CD4-positive, CD25-positive, alpha-beta regulatory T cell (primary cell): ENCODE measurements around the gene TMEM258. TPM values are rescaled to one million over a fixed set of nuclear protein-coding genes. Genes with fewer than 3 reads are reported as not detected.
A peak's percentile ranks its signal among the peaks of the same experiment; 100 is the strongest.

ENCODE experiments used
- ATAC-seq, 2 donors: fragments of 150-1000 bp; cut with Tn5 transposase; one replicate each; pipeline ENCODE4 v1.10.0; 2021; ENCODE audit warnings: low read depth in 2 of 2, moderate number of reproducible peaks in 2 of 2, moderate library complexity in 1 of 2
- DNase-seq, 3 donors: peaks; one replicate each; pipeline versions ENCODE4 v3.0.0 to v3.0.0-alpha.2; 2012 to 2022; ENCODE audit warnings: mixed read lengths in 1 of 3
- H3K27ac ChIP-seq: one replicate; pipeline ENCODE4 v1.7.0; 2013; ENCODE audit warnings: mild to moderate bottlenecking, low read length; ENCODE audit not compliant: insufficient read depth, poor library complexity, severe bottlenecking
- H3K27me3 ChIP-seq: one replicate; pipeline ENCODE4 v1.7.0; 2013; ENCODE audit warnings: low read length; ENCODE audit not compliant: control insufficient read depth, insufficient read depth
- H3K36me3 ChIP-seq: one replicate; pipeline ENCODE4 v1.7.0; 2013; ENCODE audit warnings: mild to moderate bottlenecking, low read length, moderate library complexity; ENCODE audit not compliant: control insufficient read depth, insufficient read depth
- H3K4me1 ChIP-seq: 2 replicates; pipeline ENCODE4 v1.7.0; 2013; ENCODE audit warnings: mild to moderate bottlenecking, low read length; ENCODE audit not compliant: insufficient read depth, control insufficient read depth, poor library complexity, severe bottlenecking
- H3K4me3 ChIP-seq: one replicate; pipeline ENCODE4 v1.7.0; 2013; ENCODE audit warnings: low read depth, mild to moderate bottlenecking, low read length, moderate library complexity
- H3K9me3 ChIP-seq, 2 experiments: 1 replicate in 1 of 2; 2 replicates in 1 of 2; pipeline ENCODE4 v1.7.0; 2013; ENCODE audit warnings: low read length in 2 of 2, mild to moderate bottlenecking in 1 of 2, moderate library complexity in 1 of 2; ENCODE audit not compliant: control insufficient read depth in 2 of 2
- H3K27ac Mint-ChIP-seq, 3 donors: one replicate each; pipeline ENCODE4 v1.8.0; 2020 to 2022; ENCODE audit warnings: mild to moderate bottlenecking in 3 of 3, mixed read lengths in 3 of 3, moderate library complexity in 2 of 3
- H3K27me3 Mint-ChIP-seq: one replicate; pipeline ENCODE4 v1.8.0; 2022; ENCODE audit warnings: mild to moderate bottlenecking, mixed read lengths
- H3K36me3 Mint-ChIP-seq: one replicate; pipeline ENCODE4 v1.8.0; 2020; ENCODE audit warnings: mixed read lengths
- H3K4me1 Mint-ChIP-seq, 4 donors: one replicate each; pipeline ENCODE4 v1.8.0; 2020 to 2022; ENCODE audit warnings: mixed read lengths in 4 of 4, mild to moderate bottlenecking in 1 of 4
- H3K4me3 Mint-ChIP-seq, 4 donors: one replicate each; pipeline ENCODE4 v1.8.0; 2020 to 2022; ENCODE audit warnings: mild to moderate bottlenecking in 4 of 4, mixed read lengths in 4 of 4, moderate library complexity in 3 of 4
- H3K9me3 Mint-ChIP-seq, 7 donors: one replicate each; pipeline ENCODE4 v1.8.0; 2020 to 2022; ENCODE audit warnings: mixed read lengths in 7 of 7, mild to moderate bottlenecking in 3 of 7, moderate library complexity in 2 of 7
- polyA plus RNA-seq, 4 donors: library from polyadenylated mRNA; unstranded; fragments of 300-500 nt; fragmentation: Illumina TruSeq; gene quantifications; one replicate each; pipeline ENCODE4 v1.2.3, GENCODE V29; 2021
- total RNA-seq: library from RNA; stranded (reverse); gene quantifications from one replicate; pipeline ENCODE4 v1.2.3, GENCODE V29; 2022

TMEM258 gene
- total and polyA plus RNA-seq, 5 donors from 2014 or later = 71.7 to 283 (median 219) TPM

- Histone ChIP-seq H3K27me3 (no peaks in the 10 kb centered on the region), H3K36me3 (no peaks in the 10 kb centered on the region), H3K4me1 (no peaks in the 10 kb centered on the region), H3K27ac (no peak overlapping the region), H3K4me3 (no peak overlapping the region), H3K9me3 (no peaks in the 10 kb centered on the region)
- no peaks in the 10 kb centered on the region for H3K27me3 Mint-ChIP-seq
- peaks cover 0 to 6% (median 0%) of the 10 kb centered on the region in 4 donors for H3K4me1 Mint-ChIP-seq
- no peak overlapping the region for H3K4me3 Mint-ChIP-seq
- H3K36me3 Mint-ChIP-seq = no peaks in the 10 kb centered on the region
- H3K27ac Mint-ChIP-seq = no peak overlapping the region
- no peaks in the 10 kb centered on the region for H3K9me3 Mint-ChIP-seq
- DNase-seq (no peak), ATAC-seq (no peak)
These were observed 28.3 kb downstream of the TMEM258 start for GRCh38 chr11:61763930-61764605.

DNA sequence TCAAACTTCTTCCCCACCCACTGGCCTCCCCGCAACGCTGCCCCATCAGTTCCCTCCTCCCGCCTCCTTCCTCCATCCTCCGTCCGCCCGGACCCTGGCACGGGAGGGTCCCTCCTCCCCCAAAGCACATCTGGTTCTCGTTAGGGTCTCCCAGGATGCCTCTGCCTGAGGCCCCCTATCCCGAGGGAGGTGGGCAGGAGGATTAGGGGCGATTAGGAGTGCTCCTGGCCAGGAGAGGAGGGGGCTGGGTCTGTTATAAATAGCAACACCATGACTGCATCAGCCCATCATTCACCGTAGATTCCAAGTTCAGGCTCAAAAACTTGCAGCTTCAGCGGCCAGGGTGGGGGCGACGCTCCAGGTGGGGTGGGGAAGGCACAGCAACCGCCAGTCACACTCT, 29.6 kb downstream of the TMEM258 start:
- Histone ChIP-seq H3K4me3 (no peak overlapping the region), H3K27me3 (no peaks in the 10 kb centered on the region), H3K36me3 (no peaks in the 10 kb centered on the region), H3K27ac (no peak overlapping the region), H3K4me1 (no peaks in the 10 kb centered on the region), H3K9me3 (no peaks in the 10 kb centered on the region)
- no peaks in the 10 kb centered on the region for H3K36me3 Mint-ChIP-seq
- H3K9me3 Mint-ChIP-seq = no peaks in the 10 kb centered on the region
- no peak overlapping the region for H3K27ac Mint-ChIP-seq
- ATAC-seq = no peak
- H3K27me3 Mint-ChIP-seq = no peaks in the 10 kb centered on the region
- H3K4me1 Mint-ChIP-seq = peaks cover 0 to 6% (median 0%) of the 10 kb centered on the region in 4 donors
- DNase-seq = no peak
- H3K4me3 Mint-ChIP-seq = no peak overlapping the region

DNA sequence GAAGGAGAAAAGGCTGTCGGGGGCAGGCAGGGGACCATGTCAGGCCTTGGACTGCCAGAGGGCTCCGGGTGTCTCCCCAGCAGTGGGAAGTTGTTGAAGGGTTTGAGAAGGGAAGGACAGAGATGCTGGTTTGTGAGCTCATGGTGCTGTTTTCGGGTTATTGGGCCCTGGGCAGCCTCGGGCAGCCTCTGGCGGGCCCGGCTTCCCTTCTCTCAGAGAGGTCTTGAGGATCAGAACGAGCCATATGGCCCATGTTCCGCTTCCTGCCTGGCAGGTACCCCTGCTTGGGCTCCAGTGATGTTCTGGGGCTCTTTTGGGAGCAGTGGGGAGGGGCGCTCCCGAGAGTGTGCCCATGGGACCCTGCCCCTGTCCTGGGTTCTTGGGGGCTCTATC, 30.2 kb downstream of the TMEM258 start:
- no peaks in the 10 kb centered on the region for H3K9me3 Mint-ChIP-seq

DNA sequence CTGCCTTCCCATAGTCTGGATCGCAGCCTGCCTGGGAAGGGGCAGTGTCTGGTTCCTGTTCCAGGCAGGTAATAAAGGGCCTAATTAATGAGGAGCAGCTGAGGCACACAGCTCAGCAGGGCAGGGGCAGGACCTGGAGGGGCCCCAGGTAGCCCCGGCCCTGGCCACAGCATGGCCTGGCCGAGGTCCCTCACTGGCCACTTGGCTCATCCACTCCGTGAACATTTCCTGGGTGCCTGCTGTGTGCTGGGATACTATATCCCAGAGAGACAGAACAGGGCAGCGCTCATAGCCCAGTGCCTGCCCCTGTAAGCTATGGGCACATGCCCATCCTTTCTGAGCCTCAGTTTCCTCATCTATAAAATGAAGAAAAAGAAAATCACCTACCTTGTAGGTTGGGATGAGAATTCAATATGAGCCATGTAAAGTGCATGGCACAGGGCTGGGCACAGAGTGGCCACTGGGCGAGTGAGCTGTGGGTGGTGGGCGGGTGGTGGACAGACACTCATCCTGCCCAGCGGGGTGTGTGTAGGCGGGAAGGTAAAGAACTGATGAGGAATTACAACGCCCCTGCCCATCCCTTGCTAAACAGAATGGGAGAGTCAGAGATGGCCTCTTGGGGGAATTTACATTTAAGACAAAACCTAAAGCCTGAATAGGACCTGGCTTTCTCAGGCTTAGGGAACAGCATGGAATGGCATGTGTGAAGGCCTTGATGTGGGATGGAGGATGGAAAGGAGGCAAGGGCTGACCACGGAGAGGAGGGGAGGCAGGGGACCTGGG, 30.8 kb downstream of the TMEM258 start:
- peaks cover 1% of the 10 kb centered on the region for H3K4me1 ChIP-seq
- H3K36me3 Mint-ChIP-seq = no peaks in the 10 kb centered on the region
- no peaks in the 10 kb centered on the region for H3K36me3 ChIP-seq
- no peaks in the 10 kb centered on the region for H3K9me3 Mint-ChIP-seq
- no peaks in the 10 kb centered on the region for H3K9me3 ChIP-seq
- DNase-seq (no peak), ATAC-seq (no peak)
- H3K27ac Mint-ChIP-seq = peak overlapping the region in 1 of 3 donors; percentile 29
- H3K27ac ChIP-seq = no peak overlapping the region
- H3K4me3 Mint-ChIP-seq = no peak overlapping the region
- H3K27me3 Mint-ChIP-seq = no peaks in the 10 kb centered on the region
- H3K4me3 ChIP-seq = no peak overlapping the region
- H3K27me3 ChIP-seq = no peaks in the 10 kb centered on the region
- peaks cover 0 to 7% (median 2%) of the 10 kb centered on the region in 4 donors for H3K4me1 Mint-ChIP-seq

More for the DNA sequence above, 30.2 kb downstream of the TMEM258 start:
- Mint-ChIP-seq H3K27me3 (no peaks in the 10 kb centered on the region), H3K4me3 (no peak overlapping the region), H3K4me1 (peaks cover 0 to 6% (median under 1%) of the 10 kb centered on the region in 4 donors), H3K36me3 (no peaks in the 10 kb centered on the region), H3K27ac (peak overlapping the region in 1 of 3 donors; percentile 29)
- no peak for DNase-seq
- no peaks in the 10 kb centered on the region for H3K9me3 ChIP-seq
- H3K27ac ChIP-seq = no peak overlapping the region
- H3K4me3 ChIP-seq = no peak overlapping the region
- no peak for ATAC-seq
- no peaks in the 10 kb centered on the region for H3K36me3 ChIP-seq
- no peaks in the 10 kb centered on the region for H3K4me1 ChIP-seq
- H3K27me3 ChIP-seq = no peaks in the 10 kb centered on the region

- Histone ChIP-seq H3K4me3 (no peak overlapping the region), H3K36me3 (no peaks in the 10 kb centered on the region), H3K4me1 (peaks cover 8% of the 10 kb centered on the region), H3K27me3 (no peaks in the 10 kb centered on the region), H3K9me3 (no peaks in the 10 kb centered on the region), H3K27ac (no peak overlapping the region)
- Mint-ChIP-seq H3K4me3 (no peak overlapping the region), H3K4me1 (peaks cover 0 to 13% (median 4%) of the 10 kb centered on the region in 4 donors), H3K27ac (no peak overlapping the region), H3K36me3 (no peaks in the 10 kb centered on the region), H3K9me3 (no peaks in the 10 kb centered on the region), H3K27me3 (no peaks in the 10 kb centered on the region)
- DNase-seq (no peak), ATAC-seq (no peak)
These were observed 31.5 kb downstream of the TMEM258 start for GRCh38 chr11:61760946-61761345.

GRCh38 chr11:61757213-61757862, 35.1 kb downstream of the TMEM258 start:
- ATAC-seq = no peak
- Histone ChIP-seq H3K9me3 (no peaks in the 10 kb centered on the region), H3K27me3 (no peaks in the 10 kb centered on the region), H3K36me3 (no peaks in the 10 kb centered on the region), H3K4me1 (peaks cover 14% of the 10 kb centered on the region), H3K4me3 (no peak overlapping the region), H3K27ac (no peak overlapping the region)
- no peak overlapping the region for H3K27ac Mint-ChIP-seq
- H3K9me3 Mint-ChIP-seq = peaks cover 0 to 2% (median 0%) of the 10 kb centered on the region in 7 donors
- no peaks in the 10 kb centered on the region for H3K36me3 Mint-ChIP-seq
- peaks cover 13% of the 10 kb centered on the region for H3K27me3 Mint-ChIP-seq
- DNase-seq = no peak
- H3K4me1 Mint-ChIP-seq = peaks cover 0 to 20% (median 8%) of the 10 kb centered on the region in 4 donors
- no peak overlapping the region for H3K4me3 Mint-ChIP-seq

GRCh38 chr11:61756452-61757212, 35.8 kb downstream of the TMEM258 start:
- H3K4me3 Mint-ChIP-seq = no peak overlapping the region
- H3K9me3 Mint-ChIP-seq = peaks cover 0 to 2% (median 0%) of the 10 kb centered on the region in 7 donors
- Histone ChIP-seq H3K36me3 (no peaks in the 10 kb centered on the region), H3K27ac (no peak overlapping the region), H3K27me3 (peaks cover 3% of the 10 kb centered on the region), H3K9me3 (no peaks in the 10 kb centered on the region), H3K4me3 (no peak overlapping the region), H3K4me1 (peaks cover 14% of the 10 kb centered on the region)
- H3K4me1 Mint-ChIP-seq = peaks cover 0 to 19% (median 8%) of the 10 kb centered on the region in 4 donors
- H3K36me3 Mint-ChIP-seq = no peaks in the 10 kb centered on the region
- ATAC-seq (peak; percentile 65 to 75), DNase-seq (peak in 1 of 3 donors; percentile 57)
- H3K27me3 Mint-ChIP-seq = peaks cover 16% of the 10 kb centered on the region
- H3K27ac Mint-ChIP-seq = no peak overlapping the region
